Fibroblast of villous mesenchyme (primary cell): ENCODE data around the gene SP7. TPM values are rescaled to one million over a fixed set of nuclear protein-coding genes. Genes with fewer than 3 reads are reported as not detected.
A peak's percentile ranks its signal among the peaks of the same experiment; 100 is the strongest.

Source experiments
- DNase-seq: peaks from one replicate; pipeline ENCODE4 v3.0.0-alpha.2; 2010; ENCODE audit warnings: low read depth
- H3K4me3 ChIP-seq: 2 replicates; pipeline ENCODE4 v1.5.1; 2011; ENCODE audit warnings: low read depth, mild to moderate bottlenecking, low read length
- CTCF ChIP-seq: IDR thresholded peaks from 2 replicates; pipeline ENCODE4 v1.5.1; 2012; ENCODE audit warnings: low read depth, mild to moderate bottlenecking, low read length; ENCODE audit not compliant: insufficient read depth
- total RNA-seq: library from RNA; depleted of rRNA; stranded (reverse); fragments of >200 nt; gene quantifications from 2 replicates; pipeline ENCODE4 v1.2.3, GENCODE V29; 2012

SP7 gene
- total RNA-seq, 1 donor = not detected

GRCh38 chr12:53324113-53324778 is 11.9 kb downstream of the SP7 start:
- peak overlapping the region; percentile 70 for H3K4me3 ChIP-seq
- DNase-seq = no peak
- no peak for TF ChIP-seq CTCF

GRCh38 chr12:53320352-53321195 is 15.6 kb downstream of the SP7 start:
- TF ChIP-seq CTCF = no peak
- peak; percentile 44 for DNase-seq

GRCh38 chr12:53313996-53314395 is 22.2 kb downstream of the SP7 start:
- DNase-seq = no peak
- no peak for TF ChIP-seq CTCF
- H3K4me3 ChIP-seq = no peak overlapping the region

More at GRCh38 chr12:53320352-53321195, 15.6 kb downstream of the SP7 start:
- peak overlapping the region; percentile 84 for H3K4me3 ChIP-seq

- H3K4me3 ChIP-seq = no peak overlapping the region
- no peak for DNase-seq
- no peak for TF ChIP-seq CTCF
These were observed 27.9 kb downstream of the SP7 start for GRCh38 chr12:53308276-53308675.

GRCh38 chr12:53306826-53307225 is 29.3 kb downstream of the SP7 start:
- DNase-seq = no peak
- TF ChIP-seq CTCF = no peak
- H3K4me3 ChIP-seq = no peak overlapping the region

- TF ChIP-seq CTCF = no peak
- no peak overlapping the region for H3K4me3 ChIP-seq
- DNase-seq = no peak
These were observed 33.3 kb downstream of the SP7 start for GRCh38 chr12:53302903-53303302.
